ENCODE results near the gene PSKH1.

DNA sequence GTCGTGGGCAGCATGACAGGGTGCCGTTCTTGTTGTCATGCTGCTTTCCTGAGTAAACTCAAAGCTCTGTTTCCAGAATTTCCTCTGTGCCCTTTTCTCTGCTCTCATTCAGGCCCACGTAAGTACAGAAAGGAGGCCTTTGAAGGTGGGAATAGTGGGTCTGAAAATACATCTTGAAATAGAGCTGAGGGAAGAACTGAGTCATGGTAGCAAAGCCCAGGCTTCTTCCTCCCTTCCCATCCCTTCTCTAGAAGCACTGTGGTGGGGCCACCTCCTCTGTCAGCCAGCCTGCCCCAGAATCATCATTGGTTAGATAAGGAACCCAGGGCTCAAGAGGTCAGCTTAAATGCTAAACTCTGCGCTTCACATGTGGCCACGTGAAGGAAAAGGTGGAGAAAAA is 29.2 kb downstream of the PSKH1 start:
- TF ChIP-seq EZH2 (IDR thresholded peaks at IDR 0.05; ENCODE audit: insufficient read depth, poor library complexity, severe bottlenecking) (no peak), EZH2phosphoT487 (IDR thresholded peaks at IDR 0.05; ENCODE audit: insufficient read depth, low read depth) (no peak)
